ENCODE results near the gene CASP4. TPM values are rescaled to one million over a fixed set of nuclear protein-coding genes. Genes with fewer than 3 reads are reported as not detected.
"Not testable (repeated sequence)": the region's sequence is repeated elsewhere in the genome, so short reads cannot be mapped to it uniquely, and the experiment has no call there.

The CASP4 gene
- total RNA-seq, 2 donors from 2014 or later: 27.6 to 29.8 TPM

DNA sequence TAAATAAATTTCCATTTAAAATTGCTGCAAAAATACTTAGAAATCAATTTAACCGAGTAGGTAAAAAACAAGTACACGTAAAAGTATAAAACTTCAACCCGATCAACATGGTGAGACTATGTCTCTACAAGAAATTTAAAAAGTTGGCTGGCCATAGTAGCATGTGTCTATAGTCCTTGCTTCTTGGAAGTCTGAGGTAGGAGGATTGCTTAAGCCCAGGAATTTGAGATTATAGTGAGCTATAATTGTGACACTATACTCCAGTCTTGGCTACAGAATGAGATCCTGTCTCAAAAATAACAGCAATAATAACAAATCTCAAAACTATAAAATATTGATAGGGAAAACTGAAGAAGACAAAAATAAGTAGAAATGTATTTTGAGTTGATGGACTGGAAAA is 11.1 kb downstream of the CASP4 start:
- Histone ChIP-seq H3K4me1 (no peaks in the 10 kb centered on the region), H3K36me3 (peaks cover 3% of the 10 kb centered on the region), H3K4me3 (no peak overlapping the region), H3K27me3 (no peaks in the 10 kb centered on the region), H3K9me3 (no peaks in the 10 kb centered on the region), H3K27ac (no peak overlapping the region), H3K9ac (ENCODE audit: low read depth in 2 of 2, low read length in 2 of 2) (no peak overlapping the region)
- TF ChIP-seq, protein P1, sequence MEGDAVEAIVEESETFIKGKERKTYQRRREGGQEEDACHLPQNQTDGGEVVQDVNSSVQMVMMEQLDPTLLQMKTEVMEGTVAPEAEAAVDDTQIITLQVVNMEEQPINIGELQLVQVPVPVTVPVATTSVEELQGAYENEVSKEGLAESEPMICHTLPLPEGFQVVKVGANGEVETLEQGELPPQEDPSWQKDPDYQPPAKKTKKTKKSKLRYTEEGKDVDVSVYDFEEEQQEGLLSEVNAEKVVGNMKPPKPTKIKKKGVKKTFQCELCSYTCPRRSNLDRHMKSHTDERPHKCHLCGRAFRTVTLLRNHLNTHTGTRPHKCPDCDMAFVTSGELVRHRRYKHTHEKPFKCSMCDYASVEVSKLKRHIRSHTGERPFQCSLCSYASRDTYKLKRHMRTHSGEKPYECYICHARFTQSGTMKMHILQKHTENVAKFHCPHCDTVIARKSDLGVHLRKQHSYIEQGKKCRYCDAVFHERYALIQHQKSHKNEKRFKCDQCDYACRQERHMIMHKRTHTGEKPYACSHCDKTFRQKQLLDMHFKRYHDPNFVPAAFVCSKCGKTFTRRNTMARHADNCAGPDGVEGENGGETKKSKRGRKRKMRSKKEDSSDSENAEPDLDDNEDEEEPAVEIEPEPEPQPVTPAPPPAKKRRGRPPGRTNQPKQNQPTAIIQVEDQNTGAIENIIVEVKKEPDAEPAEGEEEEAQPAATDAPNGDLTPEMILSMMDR (IDR thresholded peaks at IDR 0.05): no peak
- intact Hi-C loops (cut with DNase I): no loop called here
- DNase-seq: no peak

DNA sequence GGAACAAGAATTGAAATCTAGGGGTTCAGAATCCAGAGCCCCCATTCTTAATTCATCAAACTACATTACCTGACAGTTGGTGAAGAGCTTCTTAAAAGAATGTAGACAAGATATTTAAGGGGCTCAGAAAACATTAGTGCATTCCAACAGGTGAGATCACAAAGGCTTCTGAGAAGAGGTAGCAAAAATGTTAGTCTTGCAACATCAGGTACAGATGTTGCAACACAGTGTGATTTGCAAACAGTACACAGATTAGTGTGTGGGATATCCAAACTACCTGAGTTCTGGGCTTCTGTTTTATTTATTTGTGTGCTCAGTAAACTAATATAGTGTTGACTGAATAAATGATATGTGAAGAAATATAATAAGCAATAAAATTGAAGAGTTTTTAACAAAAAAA is 11.8 kb downstream of the CASP4 start:
- intact Hi-C loops (cut with DNase I): no loop called here
- no peak for DNase-seq
- no peak overlapping the region for H3K4me3 ChIP-seq
- no peak overlapping the region for H3K9ac ChIP-seq (ENCODE audit: low read depth in 2 of 2, low read length in 2 of 2)
- H3K4me1 ChIP-seq: no peaks in the 10 kb centered on the region
- peaks cover 3% of the 10 kb centered on the region for H3K36me3 ChIP-seq
- H3K27ac ChIP-seq: no peak overlapping the region
- no peaks in the 10 kb centered on the region for H3K9me3 ChIP-seq
- H3K27me3 ChIP-seq: no peaks in the 10 kb centered on the region
- TF ChIP-seq, protein P1 (IDR thresholded peaks at IDR 0.05): no peak

DNA sequence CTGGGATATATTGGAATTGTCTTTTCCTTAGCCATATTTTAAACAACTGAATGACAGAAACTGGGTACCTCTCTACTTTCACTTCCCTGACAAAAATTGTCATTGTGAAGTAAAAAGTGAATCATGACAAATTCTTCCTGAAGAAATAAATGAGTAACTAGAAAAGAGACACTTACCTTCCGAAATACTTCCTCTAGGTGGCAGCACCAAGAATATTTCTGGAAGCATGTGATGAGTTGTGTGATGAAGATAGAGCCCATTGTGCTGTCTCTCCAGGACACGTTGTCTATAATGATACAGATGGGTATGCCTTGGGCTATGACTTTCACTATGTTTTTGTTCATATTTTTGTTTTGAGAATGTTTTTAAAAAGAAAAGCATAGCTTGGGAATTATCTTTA is 21.5 kb downstream of the CASP4 start:
- no peaks in the 10 kb centered on the region for H3K36me3 ChIP-seq
- peak; percentile 53 for DNase-seq
- intact Hi-C loops (cut with DNase I): no loop called here

DNA sequence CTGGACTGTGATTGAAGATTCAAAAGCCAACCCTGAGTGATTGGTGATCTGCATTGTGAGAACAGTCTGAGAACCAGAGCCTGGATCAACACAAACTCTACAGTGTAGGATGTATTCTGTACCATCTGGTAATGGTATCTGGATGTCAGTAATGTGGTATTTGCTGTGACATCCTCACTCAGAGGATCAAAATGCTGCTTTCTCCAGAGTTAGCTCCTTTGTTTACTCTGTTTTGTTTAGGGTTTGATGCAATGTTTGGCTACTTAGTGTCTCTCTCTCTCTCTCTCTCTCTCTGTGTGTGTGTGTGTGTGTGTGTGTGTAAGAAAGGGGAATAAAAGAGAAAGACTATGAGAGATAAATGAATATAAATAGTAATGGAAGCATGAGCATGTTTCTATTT is 24.3 kb downstream of the CASP4 start:
- no peak overlapping the region for H3K9ac ChIP-seq (ENCODE audit: low read depth in 2 of 2, low read length in 2 of 2)
- H3K27ac ChIP-seq: no peak overlapping the region
- no peaks in the 10 kb centered on the region for H3K27me3 ChIP-seq
- no peaks in the 10 kb centered on the region for H3K9me3 ChIP-seq
- intact Hi-C loops (cut with DNase I): no loop called here
- TF ChIP-seq, protein P1 (IDR thresholded peaks at IDR 0.05): no peak
- no peak for DNase-seq
- H3K36me3 ChIP-seq: no peaks in the 10 kb centered on the region
- H3K4me1 ChIP-seq: no peaks in the 10 kb centered on the region
- H3K4me3 ChIP-seq: no peak overlapping the region

More for the DNA sequence above, 21.5 kb downstream of the CASP4 start:
- Histone ChIP-seq H3K27me3 (no peaks in the 10 kb centered on the region), H3K9ac (ENCODE audit: low read depth in 2 of 2, low read length in 2 of 2) (no peak overlapping the region), H3K4me3 (no peak overlapping the region), H3K4me1 (no peaks in the 10 kb centered on the region), H3K9me3 (no peaks in the 10 kb centered on the region), H3K27ac (no peak overlapping the region)
- TF ChIP-seq, protein P1 (IDR thresholded peaks at IDR 0.05): peak; percentile 56

DNA sequence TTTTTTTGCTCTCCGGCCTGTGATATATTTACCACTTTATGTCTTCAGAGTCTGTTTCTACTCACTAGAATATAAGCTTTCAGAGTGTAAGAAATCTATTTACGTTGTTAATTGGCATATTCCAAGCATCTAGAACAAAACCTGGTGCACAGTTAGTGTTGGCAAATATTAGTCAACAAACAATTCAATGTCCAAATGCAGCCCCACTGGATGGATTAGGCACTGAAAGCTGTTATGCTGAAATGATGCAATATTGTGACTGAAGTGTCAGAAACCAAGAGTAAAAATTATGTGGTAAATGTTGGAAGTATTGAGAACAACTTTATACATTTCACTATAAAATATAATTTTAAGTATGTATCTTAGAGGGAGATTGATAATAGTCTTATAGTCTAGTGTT is 24.8 kb downstream of the CASP4 start:
- no peaks in the 10 kb centered on the region for H3K27me3 ChIP-seq
- no peaks in the 10 kb centered on the region for H3K36me3 ChIP-seq
- H3K27ac ChIP-seq: no peak overlapping the region
- no peaks in the 10 kb centered on the region for H3K9me3 ChIP-seq
- intact Hi-C loops (cut with DNase I): no loop called here
- no peaks in the 10 kb centered on the region for H3K4me1 ChIP-seq
- H3K4me3 ChIP-seq: no peak overlapping the region
- no peak for DNase-seq
- TF ChIP-seq, protein P1 (IDR thresholded peaks at IDR 0.05): no peak
- no peak overlapping the region for H3K9ac ChIP-seq (ENCODE audit: low read depth in 2 of 2, low read length in 2 of 2)

DNA sequence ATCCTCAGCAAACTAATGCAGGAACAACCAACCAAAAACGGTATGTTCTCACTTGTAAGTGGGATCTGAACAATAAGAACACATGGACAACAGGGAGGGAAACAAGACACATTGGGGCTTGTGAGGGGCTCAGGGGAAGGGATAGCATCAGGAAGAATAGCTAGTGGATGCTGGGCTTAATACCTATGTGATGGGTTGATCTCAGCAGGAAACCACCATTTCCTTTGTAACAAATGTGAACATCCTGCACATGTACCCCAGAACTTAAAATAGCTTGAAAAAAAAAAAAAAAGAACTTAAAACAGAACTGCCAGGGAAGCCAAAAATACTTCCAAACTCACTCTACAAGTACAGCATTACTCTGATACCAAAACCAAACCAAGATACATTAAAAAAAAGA is 33.8 kb downstream of the CASP4 start:
- H3K9me3 ChIP-seq: no peaks in the 10 kb centered on the region
- no peak for DNase-seq
- TF ChIP-seq, protein P1 (IDR thresholded peaks at IDR 0.05): no peak
- no peaks in the 10 kb centered on the region for H3K36me3 ChIP-seq
- H3K27me3 ChIP-seq: no peaks in the 10 kb centered on the region
- no peaks in the 10 kb centered on the region for H3K4me1 ChIP-seq
- intact Hi-C loops (cut with DNase I): no loop called here
- H3K9ac ChIP-seq (ENCODE audit: low read depth in 2 of 2, low read length in 2 of 2): no peak overlapping the region
- no peak overlapping the region for H3K4me3 ChIP-seq
- no peak overlapping the region for H3K27ac ChIP-seq

DNA sequence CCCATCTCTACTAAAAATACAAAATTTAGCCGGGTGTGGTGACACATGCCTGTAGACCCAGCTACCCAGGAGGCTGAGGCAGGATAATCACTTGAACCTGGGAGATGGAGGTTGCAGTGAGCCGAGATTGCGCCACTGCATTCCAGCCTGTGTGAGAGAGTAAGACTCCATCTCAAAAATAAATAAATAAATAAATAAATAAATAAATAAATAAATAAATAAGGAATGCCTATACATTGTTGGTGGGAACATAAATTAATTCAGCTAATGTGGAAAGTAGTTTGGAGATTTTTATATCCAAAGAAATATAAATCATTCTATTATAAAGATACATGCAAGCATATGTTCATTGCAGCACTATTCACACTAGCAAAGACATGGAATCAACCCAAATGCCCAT is 34.3 kb downstream of the CASP4 start:
- H3K4me1 ChIP-seq; DNase-seq; H3K27me3 ChIP-seq; H3K36me3 ChIP-seq; H3K4me3 ChIP-seq; H3K27ac ChIP-seq; intact Hi-C loops (cut with DNase I); H3K9me3 ChIP-seq; H3K9ac ChIP-seq (ENCODE audit: low read depth in 2 of 2, low read length in 2 of 2): not testable (repeated sequence)
